BJ (cell line): ENCODE data around the gene MAFF. TPM values are rescaled to one million over a fixed set of nuclear protein-coding genes. Genes with fewer than 3 reads are reported as not detected.

Source experiments
- CTCF ChIA-PET: fragments of 350-600 bp; formaldehyde crosslinking; extraction: SDS; loops from one replicate; lab custom pipeline; 2021; ENCODE audit warnings: antibody characterized with exemption, inconsistent platforms; lab: Yijun Ruan, JAX
- POLR2A ChIA-PET: fragments of 300-600 bp; sonication (Branson Sonifier 250); formaldehyde crosslinking; extraction: SDS; loops from one replicate; lab custom pipeline; 2021; ENCODE audit warnings: antibody characterized with exemption; lab: Charles Lee
- DNase-seq: peaks from one replicate; pipeline ENCODE4 v3.0.0-alpha.2; 2011; ENCODE audit warnings: low read depth
- H3K27me3 ChIP-seq: 2 replicates; pipeline ENCODE4 v1.6.0; 2011; ENCODE audit warnings: low read length; ENCODE audit not compliant: control insufficient read depth, insufficient read depth
- H3K36me3 ChIP-seq: 2 replicates; pipeline ENCODE4 v1.5.1; 2011; ENCODE audit warnings: low read length; ENCODE audit not compliant: control insufficient read depth, insufficient read depth
- H3K4me3 ChIP-seq: 2 replicates; pipeline ENCODE4 v1.5.1; 2011; ENCODE audit warnings: low read depth, mild to moderate bottlenecking, control low read depth, low read length
- polyA plus RNA-seq: library from polyadenylated mRNA; depleted of rRNA; stranded (reverse); fragments of >200 nt; gene quantifications from 2 replicates; pipeline ENCODE4 v1.2.3, GENCODE V29; 2011
- TF ChIP-seq, protein P1 (sequence below): IDR thresholded peaks from 2 replicates; pipeline ENCODE4 v1.5.1; 2011; ENCODE audit warnings: low read depth, mild to moderate bottlenecking, control low read depth, inconsistent platforms, low read length, moderate library complexity; ENCODE audit not compliant: insufficient read depth

MAFF gene
- polyA plus RNA-seq, 1 experiment: 14.8 TPM

DNA sequence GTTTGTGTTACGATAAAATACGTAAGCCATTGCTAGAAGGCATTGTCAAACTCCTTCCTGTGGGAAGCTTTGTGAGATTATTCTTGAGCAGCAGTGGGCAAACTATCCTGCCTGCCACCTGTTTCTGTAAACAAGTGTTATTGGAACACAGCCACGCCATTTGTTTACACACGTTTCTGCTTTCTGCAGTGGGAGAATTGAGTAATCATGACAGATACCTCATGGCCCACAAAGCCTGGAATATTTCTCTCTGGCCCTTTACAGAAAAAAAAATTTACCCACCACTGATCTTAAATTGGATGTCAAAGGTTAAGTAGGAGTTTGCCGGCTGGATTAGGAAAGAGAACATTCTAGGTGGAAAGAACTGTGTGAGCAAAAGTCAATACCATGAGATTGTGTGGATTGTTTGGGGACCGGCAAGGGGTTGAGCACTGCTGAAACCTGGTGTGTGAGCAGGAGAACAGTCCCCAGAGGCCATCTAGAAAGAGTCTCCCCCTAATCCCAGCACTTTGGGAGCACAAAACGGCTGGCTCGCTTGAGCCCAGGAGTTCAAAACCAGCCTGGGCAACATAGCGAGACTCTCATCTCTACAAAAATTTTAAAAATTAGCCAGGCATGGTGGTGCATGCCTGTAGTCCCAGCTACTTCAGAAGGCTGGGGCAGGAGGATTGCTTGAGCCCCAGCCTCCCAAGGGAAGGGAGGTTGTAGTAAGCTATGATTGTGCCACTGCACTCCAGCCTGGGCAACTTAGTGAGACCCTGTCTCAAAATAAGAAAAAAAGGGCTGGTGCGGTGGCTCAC lies 14.2 kb upstream of the MAFF start:
- no peak for DNase-seq
- Histone ChIP-seq H3K36me3 (no peaks in the 10 kb centered on the region), H3K4me3 (no peak overlapping the region), H3K27me3 (no peaks in the 10 kb centered on the region)
- POLR2A ChIA-PET: no interaction called here
- TF ChIP-seq, protein P1, sequence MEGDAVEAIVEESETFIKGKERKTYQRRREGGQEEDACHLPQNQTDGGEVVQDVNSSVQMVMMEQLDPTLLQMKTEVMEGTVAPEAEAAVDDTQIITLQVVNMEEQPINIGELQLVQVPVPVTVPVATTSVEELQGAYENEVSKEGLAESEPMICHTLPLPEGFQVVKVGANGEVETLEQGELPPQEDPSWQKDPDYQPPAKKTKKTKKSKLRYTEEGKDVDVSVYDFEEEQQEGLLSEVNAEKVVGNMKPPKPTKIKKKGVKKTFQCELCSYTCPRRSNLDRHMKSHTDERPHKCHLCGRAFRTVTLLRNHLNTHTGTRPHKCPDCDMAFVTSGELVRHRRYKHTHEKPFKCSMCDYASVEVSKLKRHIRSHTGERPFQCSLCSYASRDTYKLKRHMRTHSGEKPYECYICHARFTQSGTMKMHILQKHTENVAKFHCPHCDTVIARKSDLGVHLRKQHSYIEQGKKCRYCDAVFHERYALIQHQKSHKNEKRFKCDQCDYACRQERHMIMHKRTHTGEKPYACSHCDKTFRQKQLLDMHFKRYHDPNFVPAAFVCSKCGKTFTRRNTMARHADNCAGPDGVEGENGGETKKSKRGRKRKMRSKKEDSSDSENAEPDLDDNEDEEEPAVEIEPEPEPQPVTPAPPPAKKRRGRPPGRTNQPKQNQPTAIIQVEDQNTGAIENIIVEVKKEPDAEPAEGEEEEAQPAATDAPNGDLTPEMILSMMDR: no peak
- CTCF ChIA-PET: interaction anchor here (0.9 to 1.2 kb wide), 2 partner anchors 74 to 87 kb away, joined by 3 to 4 read pairs; no protein-coding TSS in a partner anchor

DNA sequence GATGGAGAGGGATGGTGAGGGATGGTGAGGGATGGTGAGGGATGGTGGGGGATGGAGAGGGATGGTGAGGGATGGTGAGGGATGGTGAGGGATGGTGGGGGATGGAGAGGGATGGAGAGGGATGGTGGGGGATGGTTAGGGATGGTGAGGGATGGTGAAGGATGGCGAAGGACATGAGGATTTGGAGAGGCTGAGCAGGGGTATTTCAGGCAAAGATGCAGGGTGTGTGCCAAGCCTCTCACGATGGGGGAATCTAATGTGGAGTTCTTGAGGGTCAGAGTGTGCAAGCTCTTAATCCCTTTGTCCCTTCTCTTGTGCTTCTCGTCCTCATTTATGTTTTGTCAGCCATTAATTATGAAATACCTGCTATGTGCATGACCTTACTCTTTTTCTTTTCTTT lies 12.7 kb upstream of the MAFF start:
- ChIA-PET POLR2A (interaction anchor here (0.5 kb wide), 1 partner anchor 302 kb away, joined by 3 read pairs; no protein-coding TSS in a partner anchor), CTCF (interaction anchor here (0.6 to 1.6 kb wide), 2 partner anchors 9 to 440 kb away, joined by 3 read pairs; no protein-coding TSS in a partner anchor)
- no peak overlapping the region for H3K4me3 ChIP-seq
- H3K36me3 ChIP-seq: no peaks in the 10 kb centered on the region
- no peak for DNase-seq
- H3K27me3 ChIP-seq: no peaks in the 10 kb centered on the region
- TF ChIP-seq, protein P1: no peak

DNA sequence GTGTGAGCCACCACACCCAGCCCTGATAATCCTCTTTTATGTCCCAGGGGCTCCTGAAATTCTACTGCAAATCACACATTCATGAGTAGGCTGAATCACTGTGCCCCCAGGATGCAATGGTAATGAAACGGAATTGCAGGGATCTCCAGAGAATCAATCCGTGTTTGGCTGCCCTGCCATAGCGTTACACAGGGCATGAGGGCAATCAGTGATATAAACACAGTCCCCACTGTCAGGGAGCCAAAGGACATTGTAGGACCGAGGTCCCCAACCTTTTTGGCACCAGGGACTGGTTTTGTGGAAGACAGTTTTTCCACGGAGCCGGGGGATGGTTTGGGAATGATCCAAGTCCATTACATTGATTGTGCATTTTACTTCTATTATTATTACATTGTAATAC lies 11.2 kb upstream of the MAFF start:
- no peak for DNase-seq
- POLR2A ChIA-PET: no interaction called here
- TF ChIP-seq, protein P1: no peak
- Histone ChIP-seq H3K36me3 (no peaks in the 10 kb centered on the region), H3K4me3 (no peak overlapping the region), H3K27me3 (no peaks in the 10 kb centered on the region)
- CTCF ChIA-PET: interaction anchor here (0.6 to 1.6 kb wide), 2 partner anchors 8 to 19 kb away, joined by 3 read pairs; no protein-coding TSS in a partner anchor

DNA sequence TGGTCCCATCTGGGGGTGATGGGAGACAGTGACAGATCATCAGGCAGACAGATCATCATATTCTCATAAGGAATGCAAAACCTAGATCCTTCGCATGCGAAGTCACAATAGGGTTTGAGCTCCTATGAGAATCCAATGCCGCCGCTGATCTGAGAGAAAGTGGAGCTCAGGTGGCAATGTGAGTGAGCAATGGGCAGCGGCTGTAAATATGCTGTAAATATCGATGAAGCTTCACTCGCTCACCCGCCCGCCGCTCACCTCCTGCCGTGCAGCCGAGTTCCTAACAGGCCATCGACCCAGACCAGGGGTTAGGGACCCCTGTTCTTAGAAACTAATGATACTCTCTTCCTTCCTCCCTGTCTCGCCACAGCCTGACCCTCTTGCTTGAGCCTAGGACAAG lies 10.7 kb upstream of the MAFF start:
- Histone ChIP-seq H3K27me3 (no peaks in the 10 kb centered on the region), H3K36me3 (no peaks in the 10 kb centered on the region), H3K4me3 (no peak overlapping the region)
- no peak for DNase-seq
- TF ChIP-seq, protein P1: no peak
- CTCF ChIA-PET: interaction anchor here (0.6 to 1.5 kb wide), 3 partner anchors 13 to 77 kb away, joined by 3 to 5 read pairs (median 3); no protein-coding TSS in a partner anchor
- POLR2A ChIA-PET: no interaction called here

DNA sequence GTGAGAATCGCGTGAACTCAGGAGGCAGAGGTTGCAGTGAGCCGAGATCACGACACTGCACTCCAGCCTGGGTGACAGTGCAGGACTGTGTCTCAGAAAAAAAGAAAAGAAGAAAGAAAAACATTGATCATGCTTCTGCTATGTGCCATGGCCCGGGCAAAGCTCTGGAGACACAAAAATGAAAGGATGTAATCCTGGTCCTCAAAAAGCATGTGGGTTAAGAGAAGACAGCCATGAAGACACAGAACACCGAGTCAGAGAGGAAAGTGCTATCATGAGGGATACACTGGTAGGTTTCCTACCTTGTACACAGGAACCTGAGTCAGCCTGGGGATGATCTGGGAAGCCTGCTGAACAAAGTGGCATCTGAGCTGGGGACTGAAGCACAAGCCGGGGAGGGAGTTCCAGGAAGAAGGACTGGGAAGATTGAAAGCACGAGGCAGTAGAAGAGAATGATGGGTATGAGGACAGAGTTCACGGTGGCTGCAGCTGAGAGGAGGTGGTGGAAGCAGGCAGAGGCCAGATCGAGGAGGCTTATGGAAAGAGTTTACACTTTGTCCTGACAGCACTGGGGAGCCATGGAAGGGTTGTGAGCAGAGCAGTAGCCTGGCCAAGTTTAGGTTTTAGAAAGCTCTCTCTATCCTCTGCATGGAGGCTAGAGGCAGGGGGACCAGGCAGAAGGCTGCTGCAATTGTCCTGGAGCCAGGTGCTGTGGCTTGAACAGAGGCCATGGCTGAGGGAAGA lies 9.9 kb upstream of the MAFF start:
- CTCF ChIA-PET: interaction anchor here (1.0 to 1.5 kb wide), 2 partner anchors 14 to 78 kb away, joined by 3 to 5 read pairs; no protein-coding TSS in a partner anchor
- TF ChIP-seq, protein P1: no peak
- Histone ChIP-seq H3K27me3 (no peaks in the 10 kb centered on the region), H3K36me3 (no peaks in the 10 kb centered on the region), H3K4me3 (no peak overlapping the region)
- POLR2A ChIA-PET: no interaction called here
- no peak for DNase-seq
